Cerebellar cortex (tissue), 1 donor: ENCODE results near the gene MAPK7.

Experiments
- DNase-seq: peaks from one replicate; pipeline ENCODE4 v3.0.0-alpha.2; 2015; ENCODE audit warnings: low spot score

Gene MAPK7

GRCh38 chr17:19421219-19421618, 42.9 kb downstream of the MAPK7 start:
- DNase-seq: no peak

- DNase-seq: no peak
Measured at GRCh38 chr17:19421926-19422325, 43.6 kb downstream of the MAPK7 start.

GRCh38 chr17:19424934-19425868, 46.9 kb downstream of the MAPK7 start:
- no peak for DNase-seq

GRCh38 chr17:19426631-19427030, 48.3 kb downstream of the MAPK7 start:
- DNase-seq: no peak

GRCh38 chr17:19431691-19432090, 53.4 kb downstream of the MAPK7 start:
- no peak for DNase-seq
